HFFc6 (cell line): ENCODE data around the gene LAMC1. TPM values are rescaled to one million over a fixed set of nuclear protein-coding genes. Genes with fewer than 3 reads are reported as not detected.

Experiments
- DNase-seq: peaks from one replicate; pipeline ENCODE4 v3.0.0-alpha.2; 2018
- H3K27ac Mint-ChIP-seq: 2 replicates; pipeline ENCODE4 v1.8.0; 2020; ENCODE audit warnings: mild to moderate bottlenecking, mixed read lengths
- H3K27me3 Mint-ChIP-seq: 2 replicates; pipeline ENCODE4 v1.8.0; 2021; ENCODE audit warnings: mild to moderate bottlenecking, moderate library complexity, mixed read lengths; ENCODE audit not compliant: insufficient read depth
- H3K36me3 Mint-ChIP-seq: 2 replicates; pipeline ENCODE4 v1.8.0; 2021; ENCODE audit warnings: low read depth, mixed read lengths
- H3K4me1 Mint-ChIP-seq: 2 replicates; pipeline ENCODE4 v1.8.0; 2020; ENCODE audit warnings: low read depth, mixed read lengths
- H3K4me3 Mint-ChIP-seq: 2 replicates; pipeline ENCODE4 v1.8.0; 2020; ENCODE audit warnings: mild to moderate bottlenecking, moderate library complexity, mixed read lengths
- H3K9me3 Mint-ChIP-seq: 2 replicates; pipeline ENCODE4 v1.8.0; 2020; ENCODE audit warnings: mild to moderate bottlenecking, mixed read lengths
- total RNA-seq, 6 experiments: library from RNA; stranded (reverse); fragmentation: NEBNext Ultra II Directional; extraction: Animal tissue kit (Norgen Biotek cat#: 25700); gene quantifications; 2 replicates in 1 of 6; 3 replicates in 5 of 6; pipeline ENCODE4 v1.2.3, GENCODE V29; 2021
- TF ChIP-seq, protein P1 (sequence below): fragments of 200-600 bp; sonication (generic); IDR thresholded peaks from 2 replicates; pipeline ENCODE4 v1.5.0; 2021; ENCODE audit warnings: antibody characterized with exemption, mild to moderate bottlenecking

The LAMC1 gene
- total RNA-seq, 6 experiments from 2014 or later: 352 to 465 (median 393) TPM

DNA sequence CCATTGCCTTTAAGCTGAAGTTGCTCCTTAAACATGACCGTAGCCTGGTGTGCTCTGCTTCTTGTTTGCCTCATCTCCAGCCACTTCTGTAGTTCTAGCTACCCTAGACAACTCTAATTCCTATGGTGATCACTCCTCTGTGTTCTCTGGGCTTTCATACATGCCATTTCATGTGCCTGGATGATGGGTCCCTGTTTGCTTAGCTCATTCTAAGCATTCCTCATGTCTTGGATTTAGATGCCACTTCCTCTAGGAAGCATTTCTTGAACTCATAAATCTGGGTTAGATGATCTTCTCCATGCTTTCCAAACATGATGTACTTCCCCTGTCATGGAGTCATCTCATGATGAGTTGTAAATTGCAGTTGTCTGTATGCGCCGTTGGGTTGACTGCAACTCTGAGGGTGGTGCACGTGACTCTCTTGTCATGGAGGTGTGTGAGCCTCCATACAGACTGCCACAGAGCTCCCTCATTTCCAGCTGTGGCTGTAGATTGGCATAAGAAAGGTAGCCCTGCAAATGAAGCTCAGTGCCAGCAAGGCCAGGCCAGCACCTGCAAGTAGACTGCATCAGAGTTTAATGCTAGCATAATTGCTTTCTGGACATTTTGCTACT, 77.2 kb downstream of the LAMC1 start:
- no peaks in the 10 kb centered on the region for H3K9me3 Mint-ChIP-seq
- no peaks in the 10 kb centered on the region for H3K4me1 Mint-ChIP-seq
- no peaks in the 10 kb centered on the region for H3K27me3 Mint-ChIP-seq
- H3K4me3 Mint-ChIP-seq: no peak overlapping the region
- H3K27ac Mint-ChIP-seq: no peak overlapping the region
- TF ChIP-seq, protein P1, sequence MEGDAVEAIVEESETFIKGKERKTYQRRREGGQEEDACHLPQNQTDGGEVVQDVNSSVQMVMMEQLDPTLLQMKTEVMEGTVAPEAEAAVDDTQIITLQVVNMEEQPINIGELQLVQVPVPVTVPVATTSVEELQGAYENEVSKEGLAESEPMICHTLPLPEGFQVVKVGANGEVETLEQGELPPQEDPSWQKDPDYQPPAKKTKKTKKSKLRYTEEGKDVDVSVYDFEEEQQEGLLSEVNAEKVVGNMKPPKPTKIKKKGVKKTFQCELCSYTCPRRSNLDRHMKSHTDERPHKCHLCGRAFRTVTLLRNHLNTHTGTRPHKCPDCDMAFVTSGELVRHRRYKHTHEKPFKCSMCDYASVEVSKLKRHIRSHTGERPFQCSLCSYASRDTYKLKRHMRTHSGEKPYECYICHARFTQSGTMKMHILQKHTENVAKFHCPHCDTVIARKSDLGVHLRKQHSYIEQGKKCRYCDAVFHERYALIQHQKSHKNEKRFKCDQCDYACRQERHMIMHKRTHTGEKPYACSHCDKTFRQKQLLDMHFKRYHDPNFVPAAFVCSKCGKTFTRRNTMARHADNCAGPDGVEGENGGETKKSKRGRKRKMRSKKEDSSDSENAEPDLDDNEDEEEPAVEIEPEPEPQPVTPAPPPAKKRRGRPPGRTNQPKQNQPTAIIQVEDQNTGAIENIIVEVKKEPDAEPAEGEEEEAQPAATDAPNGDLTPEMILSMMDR: no peak
- H3K36me3 Mint-ChIP-seq: peaks cover 23% of the 10 kb centered on the region
- DNase-seq: no peak

DNA sequence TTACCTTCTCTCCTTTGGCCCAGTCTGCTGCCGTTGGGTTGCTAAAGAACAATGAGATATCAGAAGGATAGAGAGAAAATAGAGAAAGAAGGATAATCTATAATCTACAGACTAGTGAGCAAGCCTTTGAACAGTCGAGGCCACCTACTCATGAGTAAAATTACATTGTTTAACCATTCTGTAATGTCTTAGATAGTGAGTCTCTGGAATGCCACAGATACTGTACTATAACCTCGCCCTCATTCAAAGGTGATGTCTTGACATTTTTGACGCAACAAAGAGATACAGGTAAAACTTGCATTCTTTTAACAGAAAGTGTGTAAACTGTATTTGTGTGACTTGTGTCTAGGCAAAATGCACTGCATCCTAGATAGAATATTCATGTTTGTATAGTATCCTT, 77.9 kb downstream of the LAMC1 start:
- H3K4me3 Mint-ChIP-seq: no peak overlapping the region
- no peak for DNase-seq
- no peaks in the 10 kb centered on the region for H3K9me3 Mint-ChIP-seq
- no peaks in the 10 kb centered on the region for H3K27me3 Mint-ChIP-seq
- TF ChIP-seq, protein P1: no peak
- 0 out of 2 replicates have a peak overlapping the region, but pooled peaks have one; percentile 11 for H3K27ac Mint-ChIP-seq
- no peaks in the 10 kb centered on the region for H3K4me1 Mint-ChIP-seq
- peaks cover 28% of the 10 kb centered on the region for H3K36me3 Mint-ChIP-seq

DNA sequence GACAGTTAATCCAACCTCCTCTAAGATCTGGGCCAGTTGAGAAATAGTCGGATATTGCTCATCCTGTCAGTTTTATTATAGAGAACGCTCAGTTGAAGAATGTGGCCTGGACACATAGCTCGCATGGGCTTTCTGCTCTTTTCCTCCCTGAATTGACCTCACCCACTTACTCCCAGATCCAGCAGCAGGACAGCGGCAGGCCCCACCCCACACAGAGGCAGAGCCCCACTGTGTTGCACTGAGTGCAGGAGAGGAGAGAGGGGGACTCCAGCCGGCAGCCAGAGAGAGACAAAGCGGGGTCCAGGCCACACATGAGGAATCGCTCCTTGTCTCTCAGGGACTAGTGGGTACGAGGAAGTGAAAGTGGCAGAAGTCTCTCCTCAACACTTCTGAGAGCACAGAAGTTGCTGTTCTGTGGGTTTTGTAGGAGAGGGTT, 78.6 kb downstream of the LAMC1 start:
- Mint-ChIP-seq H3K27me3 (no peaks in the 10 kb centered on the region), H3K9me3 (no peaks in the 10 kb centered on the region), H3K4me3 (no peak overlapping the region), H3K36me3 (peaks cover 28% of the 10 kb centered on the region), H3K4me1 (no peaks in the 10 kb centered on the region), H3K27ac (peak overlapping the region; percentile 31)
- TF ChIP-seq, protein P1: no peak
- no peak for DNase-seq

DNA sequence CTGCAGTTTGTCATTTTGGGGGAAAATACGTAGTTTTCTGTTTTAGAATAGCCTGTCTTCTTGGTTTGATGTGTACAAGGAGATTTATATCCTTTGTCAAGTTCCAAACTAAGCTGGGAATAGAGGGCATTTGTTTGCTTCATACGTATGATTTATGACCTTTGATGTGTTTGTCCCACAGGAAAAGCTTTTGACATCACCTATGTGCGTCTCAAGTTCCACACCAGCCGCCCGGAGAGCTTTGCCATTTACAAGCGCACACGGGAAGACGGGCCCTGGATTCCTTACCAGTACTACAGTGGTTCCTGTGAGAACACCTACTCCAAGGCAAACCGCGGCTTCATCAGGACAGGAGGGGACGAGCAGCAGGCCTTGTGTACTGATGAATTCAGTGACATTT, 79.9 kb downstream of the LAMC1 start:
- Mint-ChIP-seq H3K36me3 (peaks cover 34% of the 10 kb centered on the region), H3K4me3 (no peak overlapping the region; the same call in 1 of the 2 replicates), H3K9me3 (no peaks in the 10 kb centered on the region), H3K27ac (no peak overlapping the region), H3K27me3 (peaks cover 4% of the 10 kb centered on the region; the same call in 1 of the 2 replicates), H3K4me1 (no peaks in the 10 kb centered on the region)
- TF ChIP-seq, protein P1: no peak
- no peak for DNase-seq

DNA sequence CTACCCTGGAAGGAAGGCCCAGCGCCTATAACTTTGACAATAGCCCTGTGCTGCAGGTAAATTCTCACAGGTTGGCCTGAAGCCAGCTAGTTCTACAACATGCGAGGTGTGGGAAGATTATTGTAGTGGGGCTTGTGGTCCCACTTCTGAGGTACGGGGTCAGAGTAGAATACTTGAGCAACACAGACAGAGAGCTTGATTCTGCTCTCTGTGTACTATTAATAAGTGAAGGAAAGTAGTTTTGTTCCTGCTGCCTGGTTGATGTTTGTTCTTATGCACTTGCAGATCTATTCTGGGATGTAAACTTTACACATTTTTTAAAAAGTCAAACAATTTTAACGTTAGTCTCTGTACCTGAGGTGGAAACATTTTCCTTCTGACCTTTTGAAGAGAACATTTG, 80.4 kb downstream of the LAMC1 start:
- Mint-ChIP-seq H3K9me3 (no peaks in the 10 kb centered on the region), H3K4me3 (no peak overlapping the region), H3K4me1 (peaks cover 2% of the 10 kb centered on the region; the same call in 1 of the 2 replicates), H3K27me3 (peaks cover 4% of the 10 kb centered on the region; the same call in 1 of the 2 replicates), H3K36me3 (peaks cover 38% of the 10 kb centered on the region), H3K27ac (peak overlapping the region; percentile 9)
- TF ChIP-seq, protein P1: no peak
- DNase-seq: no peak
